ENCODE results near the gene OR1I1.

The OR1I1 gene

GRCh38 chr19:15099017-15099582 is 17.1 kb downstream of the OR1I1 start:
- no peak for DNase-seq

DNA sequence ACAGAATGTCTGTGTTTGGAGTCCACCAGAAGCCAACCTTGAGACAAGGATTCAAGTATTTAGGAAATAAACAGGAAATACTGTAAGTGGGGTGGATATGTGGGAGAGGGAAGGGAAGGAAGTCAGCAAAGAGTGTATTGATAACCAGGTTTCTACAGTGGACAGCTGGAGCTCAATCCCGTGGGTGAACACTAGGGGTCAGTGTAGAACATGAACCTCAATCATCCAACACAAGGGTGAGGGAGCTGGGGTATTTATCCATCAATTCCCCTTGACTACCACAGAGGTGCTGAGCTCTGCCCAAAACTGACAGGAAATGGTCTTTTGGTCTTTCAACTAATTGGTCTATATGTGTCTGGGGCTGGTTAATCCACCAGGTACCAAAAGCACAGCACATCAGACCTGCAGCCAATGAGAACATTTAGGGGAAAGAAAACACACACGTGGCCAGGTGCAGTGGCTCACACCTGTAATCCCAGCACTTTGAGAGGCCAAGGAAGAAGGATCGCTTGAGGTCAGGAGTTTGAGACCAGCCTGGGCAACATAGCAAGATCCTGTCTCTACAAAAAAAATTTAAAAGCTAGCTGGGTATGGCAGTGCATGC is 19.6 kb downstream of the OR1I1 start:
- DNase-seq = peak; percentile 53

DNA sequence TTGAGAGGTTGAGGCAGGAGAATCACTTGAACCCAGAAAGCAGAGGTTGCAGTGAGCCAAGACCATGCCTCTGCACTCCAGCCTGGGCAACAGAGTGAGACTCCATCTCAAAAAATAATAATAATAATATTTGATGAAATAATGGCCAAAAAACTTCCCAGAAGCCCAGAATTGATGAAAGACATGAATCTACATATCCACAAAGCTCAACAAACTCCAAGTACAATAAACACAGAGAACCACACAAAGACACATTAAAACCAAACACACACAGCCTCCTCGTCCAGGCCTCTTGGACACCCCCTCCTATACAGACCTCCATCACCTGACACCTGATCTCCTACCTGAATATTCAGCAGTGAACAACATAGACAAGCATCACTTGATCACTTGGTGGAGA is 22.0 kb downstream of the OR1I1 start:
- no peak for DNase-seq

GRCh38 chr19:15104411-15104810 is 22.4 kb downstream of the OR1I1 start:
- DNase-seq = no peak

DNA sequence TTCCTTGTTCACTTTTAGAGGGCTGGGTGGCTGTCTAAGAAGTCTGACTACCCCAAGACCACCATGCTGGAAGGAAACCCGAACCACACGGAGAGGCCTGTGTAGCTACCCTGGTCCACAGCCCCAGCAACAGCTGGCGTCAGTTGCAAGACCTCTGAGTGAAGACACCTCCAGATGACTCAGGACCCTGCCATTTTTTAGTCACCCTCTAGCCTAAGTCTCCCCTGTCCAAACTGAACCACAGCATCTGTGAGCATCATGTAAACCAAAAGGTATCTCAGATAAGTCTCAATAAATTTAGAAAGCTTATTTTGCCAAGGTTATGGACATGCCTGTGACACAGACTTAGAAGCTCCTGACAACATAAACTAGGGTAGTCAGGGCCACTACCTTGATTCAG is 23.0 kb downstream of the OR1I1 start:
- DNase-seq = no peak

- peak; percentile 24 for DNase-seq
Measured at GRCh38 chr19:15107061-15108010, 25.3 kb downstream of the OR1I1 start, which contains the start of gene SYDE1. Gene SYDE1 (plus strand): TSS chr19:15107401. CDS start chr19:15107434, 33 bp downstream.

DNA sequence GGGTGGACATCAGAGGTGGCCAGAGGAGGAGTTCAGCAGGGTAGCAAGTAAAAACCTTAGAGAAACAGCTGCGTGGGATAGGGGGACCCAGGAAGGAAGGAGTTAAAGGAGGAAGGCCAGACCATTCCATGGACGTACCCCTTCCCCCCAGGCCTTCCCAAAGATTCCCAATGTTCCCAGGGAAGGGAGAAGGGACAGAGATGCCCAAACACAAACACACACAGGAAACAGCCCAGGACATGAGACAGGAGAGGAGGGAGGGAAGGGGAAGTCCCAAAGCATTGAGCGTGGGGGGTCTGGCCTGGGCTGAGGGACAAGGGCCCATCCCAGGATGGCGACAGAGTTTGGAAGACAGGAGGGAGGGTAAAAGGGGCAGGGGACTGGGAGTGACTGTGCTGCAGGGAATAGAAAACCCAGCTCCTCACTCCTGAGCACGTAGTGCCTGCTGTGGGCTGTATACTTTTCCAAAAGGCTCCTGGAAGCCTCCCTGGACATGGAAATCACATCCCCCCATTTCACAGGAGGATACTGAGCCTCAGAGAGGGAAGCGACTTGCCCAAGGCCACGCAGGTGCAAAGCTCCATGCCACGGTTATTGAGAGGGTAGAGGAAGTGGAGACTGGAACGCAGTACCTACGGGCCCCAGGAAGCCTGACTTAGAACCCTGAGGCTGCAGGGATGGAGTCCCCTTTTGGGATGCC is 26.3 kb downstream of the OR1I1 start:
- no peak for DNase-seq

- no peak for DNase-seq
Measured at GRCh38 chr19:15108845-15109767, 27.1 kb downstream of the OR1I1 start.

DNA sequence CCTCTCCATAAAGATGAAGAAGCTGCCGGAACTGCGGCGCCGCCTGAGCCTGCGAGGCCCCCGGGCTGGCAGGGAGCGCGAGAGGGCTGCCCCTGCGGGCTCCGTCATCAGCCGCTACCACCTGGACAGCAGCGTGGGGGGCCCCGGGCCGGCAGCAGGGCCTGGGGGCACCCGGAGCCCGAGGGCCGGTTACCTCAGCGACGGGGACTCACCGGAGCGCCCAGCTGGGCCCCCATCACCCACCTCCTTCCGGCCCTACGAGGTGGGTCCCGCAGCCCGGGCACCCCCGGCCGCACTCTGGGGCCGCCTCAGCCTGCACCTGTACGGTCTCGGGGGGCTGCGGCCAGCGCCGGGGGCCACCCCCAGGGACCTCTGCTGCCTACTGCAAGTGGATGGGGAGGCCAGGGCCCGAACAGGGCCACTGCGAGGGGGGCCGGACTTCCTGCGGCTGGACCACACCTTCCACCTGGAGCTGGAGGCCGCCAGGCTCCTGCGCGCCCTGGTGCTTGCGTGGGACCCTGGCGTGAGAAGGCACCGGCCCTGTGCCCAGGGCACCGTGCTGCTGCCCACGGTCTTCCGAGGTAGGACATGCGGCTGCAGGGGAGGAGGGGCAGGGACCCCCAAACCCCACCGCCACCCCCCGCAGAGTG is 27.9 kb downstream of the OR1I1 start:
- DNase-seq = no peak

GRCh38 chr19:15110418-15110815 is 28.4 kb downstream of the OR1I1 start:
- no peak for DNase-seq

- no peak for DNase-seq
Measured at GRCh38 chr19:15111758-15112157, 29.7 kb downstream of the OR1I1 start.

- DNase-seq = no peak
Measured at GRCh38 chr19:15112385-15112784, 30.4 kb downstream of the OR1I1 start.

GRCh38 chr19:15113245-15114152 is 31.5 kb downstream of the OR1I1 start:
- no peak for DNase-seq

DNA sequence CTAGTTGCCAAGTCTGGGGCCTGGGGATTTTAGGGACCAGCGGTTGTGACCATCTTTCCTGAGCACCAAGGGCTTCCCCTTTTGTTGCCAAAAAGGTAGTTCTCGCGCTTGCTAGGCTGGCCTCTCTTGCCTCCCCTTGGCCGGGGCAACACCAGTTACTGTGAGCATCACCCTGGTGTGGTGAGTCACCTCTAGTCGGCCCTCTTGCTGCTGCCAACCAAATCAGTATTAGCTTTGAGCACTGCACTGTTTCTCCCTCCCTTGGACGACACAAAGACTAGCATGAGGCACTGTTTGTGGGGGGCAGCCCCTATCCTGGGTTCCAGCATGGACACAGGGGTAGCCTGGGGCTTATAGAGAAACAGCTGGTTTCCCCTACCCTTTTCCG is 32.1 kb downstream of the OR1I1 start:
- no peak for DNase-seq

- no peak for DNase-seq
Measured at GRCh38 chr19:15115080-15115479, 33.1 kb downstream of the OR1I1 start.

DNA sequence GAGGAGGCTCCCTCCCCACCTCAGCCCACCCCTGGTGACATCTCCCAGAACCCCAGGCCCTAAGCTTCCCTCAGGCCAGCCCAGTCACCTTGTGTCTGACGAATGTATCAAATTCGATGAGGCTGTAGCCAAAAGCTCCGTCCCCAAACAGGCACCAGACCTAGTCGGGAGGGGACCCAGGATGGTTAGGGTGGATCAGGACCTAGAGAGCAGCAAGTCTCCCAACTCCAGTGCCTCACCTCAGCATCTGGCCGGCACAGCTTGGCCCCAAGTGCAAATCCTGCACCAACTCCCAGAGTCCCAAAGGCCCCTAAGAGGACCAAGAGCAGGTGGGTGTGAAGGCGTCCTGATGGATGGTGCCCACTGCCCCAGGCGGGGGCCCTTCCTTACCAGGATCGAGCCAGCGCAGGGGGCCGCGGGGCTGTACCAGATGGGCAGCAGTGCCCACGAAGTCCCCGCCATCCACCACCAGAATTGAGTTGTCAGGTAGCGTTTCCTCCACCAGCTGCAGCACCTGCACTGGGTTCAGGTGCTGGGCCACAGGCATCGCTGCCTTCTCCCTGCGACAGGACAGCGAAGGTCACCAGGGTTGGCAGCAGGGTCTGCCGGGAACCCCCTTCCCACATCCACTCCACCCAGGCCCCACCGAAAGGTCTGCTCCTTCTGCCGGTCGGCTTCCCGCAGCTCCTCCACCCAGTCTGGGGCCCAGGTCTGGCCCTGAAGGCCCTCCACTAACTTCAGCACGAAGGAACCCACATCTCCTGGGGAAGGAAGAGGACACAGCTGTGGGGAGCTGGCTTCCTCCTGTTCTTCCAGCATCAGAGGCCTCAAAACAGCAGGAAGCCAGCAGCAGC is 34.0 kb downstream of the OR1I1 start:
- DNase-seq = no peak

GRCh38 chr19:15116856-15117255 is 34.8 kb downstream of the OR1I1 start:
- DNase-seq = no peak

DNA sequence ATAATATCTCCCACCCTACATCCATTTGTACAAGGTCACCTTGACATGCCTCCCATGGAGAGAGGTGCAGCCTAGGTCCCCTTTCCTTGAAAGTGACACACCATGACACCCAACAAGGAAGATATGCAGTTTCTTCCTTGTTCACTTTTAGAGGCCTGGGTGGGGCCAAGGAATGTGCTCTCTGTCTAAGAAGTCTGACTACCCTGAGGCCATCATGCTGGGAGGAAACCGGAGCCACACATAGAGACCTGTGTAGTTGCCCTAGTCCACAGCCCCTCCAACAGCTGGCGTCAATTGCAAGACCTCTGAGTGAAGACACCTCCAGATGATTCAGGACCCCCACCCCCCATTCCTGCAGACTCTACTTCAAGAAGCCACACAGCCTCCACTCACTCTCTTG is 36.2 kb downstream of the OR1I1 start:
- DNase-seq = no peak

- no peak for DNase-seq
Measured at GRCh38 chr19:15118789-15119494, 36.9 kb downstream of the OR1I1 start.

All from activated naive CD4-positive, alpha-beta T cell treated with Interleukin-2 at 50 U/mL for 16 hours (primary cell).